Measurements from ENCODE around the gene SRP54. TPM values are rescaled to one million over a fixed set of nuclear protein-coding genes. Genes with fewer than 3 reads are reported as not detected.

Gene SRP54
- total and polyA plus RNA-seq, 2 of the 13 experiments (the other 11 are each of a cell fraction or from before 2014, with no cell fraction given) = 42.2 to 207 TPM

DNA sequence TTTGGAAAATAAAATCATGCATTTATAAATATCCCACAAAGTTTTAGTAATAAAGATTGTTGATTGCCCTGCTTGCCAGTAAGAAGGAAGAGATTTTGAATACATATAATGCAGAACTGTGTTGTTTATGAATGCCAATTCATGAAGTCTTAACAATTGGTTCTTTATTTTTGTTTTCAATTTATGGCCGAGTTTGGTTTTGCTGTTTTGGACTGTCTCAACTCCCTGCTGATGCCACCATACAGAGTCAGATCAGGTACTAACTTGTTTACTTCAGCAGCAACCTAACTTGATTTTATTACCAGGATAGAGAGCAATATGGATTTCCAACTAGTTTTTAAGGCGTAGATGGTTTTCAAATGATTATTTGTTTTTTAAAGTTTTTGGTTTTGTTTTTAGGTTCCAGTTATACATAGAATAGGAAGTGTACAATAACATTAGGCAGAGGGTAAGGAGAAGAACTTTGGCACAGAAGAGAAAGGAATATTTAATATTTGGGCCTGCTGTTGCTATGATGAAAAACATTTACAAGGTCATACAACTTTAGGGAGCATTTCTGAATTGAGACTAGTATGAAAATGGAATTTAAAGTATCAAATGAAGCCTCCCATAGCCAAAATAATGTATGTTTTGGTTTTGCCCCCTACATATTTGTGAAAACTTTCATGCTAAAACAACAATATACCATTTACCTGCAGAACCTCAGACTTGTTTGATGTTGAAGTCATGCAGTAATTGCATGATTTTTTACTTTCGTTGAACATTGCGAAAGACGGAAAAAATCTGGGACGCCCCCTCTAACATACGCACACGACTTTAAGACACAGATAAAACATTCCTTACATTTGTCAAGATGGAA, 62.4 kb downstream of the SRP54 start (continued):
- TF ChIP-seq RNF219 (CRISPR knock-in tag; IDR thresholded peaks at IDR 0.05) (0 out of 2 replicates have a peak, but pooled peaks have one; percentile 19), SOX6 (IDR thresholded peaks at IDR 0.05) (no peak), SOX6 (CRISPR knock-in tag; IDR thresholded peaks at IDR 0.05) (no peak), CEBPB (IDR thresholded peaks at IDR 0.05; ENCODE audit: borderline replicate concordance, low read depth, low read length) (peak; percentile 91), ZKSCAN5 (CRISPR knock-in tag; IDR thresholded peaks at IDR 0.05) (no peak), ZNF598 (CRISPR knock-in tag; IDR thresholded peaks at IDR 0.05; ENCODE audit: borderline replicate concordance) (0 out of 2 replicates have a peak, but pooled peaks have one; percentile 10), DMTF1 (CRISPR knock-in tag; IDR thresholded peaks at IDR 0.05) (peak; percentile 74; the same call in 1 of the 2 replicates), ZNF609 (CRISPR knock-in tag; IDR thresholded peaks at IDR 0.05; ENCODE audit: borderline replicate concordance) (peak; percentile 48; the same call in 1 of the 2 replicates), ZSCAN30 (CRISPR knock-in tag; IDR thresholded peaks at IDR 0.05) (peak; percentile 10; the same call in 1 of the 2 replicates), CSRNP2 (CRISPR knock-in tag; conservative IDR thresholded peaks at IDR 0.05; ENCODE audit: low read depth) (no peak), ZNF383 (CRISPR knock-in tag; IDR thresholded peaks at IDR 0.05; ENCODE audit: borderline replicate concordance) (peak; percentile 84; the same call in 1 of the 2 replicates), FOXJ3 (CRISPR knock-in tag; IDR thresholded peaks at IDR 0.05; ENCODE audit: borderline replicate concordance) (peak; percentile 14; the same call in 1 of the 2 replicates), ZSCAN29 (CRISPR knock-in tag; conservative IDR thresholded peaks at IDR 0.05) (peak; percentile 69; the same call in 1 of the 2 replicates)
- TF ChIP-seq, protein P1, sequence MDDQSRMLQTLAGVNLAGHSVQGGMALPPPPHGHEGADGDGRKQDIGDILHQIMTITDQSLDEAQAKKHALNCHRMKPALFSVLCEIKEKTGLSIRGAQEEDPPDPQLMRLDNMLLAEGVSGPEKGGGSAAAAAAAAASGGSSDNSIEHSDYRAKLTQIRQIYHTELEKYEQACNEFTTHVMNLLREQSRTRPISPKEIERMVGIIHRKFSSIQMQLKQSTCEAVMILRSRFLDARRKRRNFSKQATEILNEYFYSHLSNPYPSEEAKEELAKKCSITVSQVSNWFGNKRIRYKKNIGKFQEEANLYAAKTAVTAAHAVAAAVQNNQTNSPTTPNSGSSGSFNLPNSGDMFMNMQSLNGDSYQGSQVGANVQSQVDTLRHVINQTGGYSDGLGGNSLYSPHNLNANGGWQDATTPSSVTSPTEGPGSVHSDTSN (CRISPR knock-in tag; IDR thresholded peaks at IDR 0.05; ENCODE audit: borderline replicate concordance) = no peak
